IMR-90 (cell line): Measurements from ENCODE around the gene PC. TPM values are rescaled to one million over a fixed set of nuclear protein-coding genes. Genes with fewer than 3 reads are reported as not detected.

ENCODE experiments used
- ATAC-seq: fragments of 200-7000 bp; cut with Tn5 transposase; 2 replicates; pipeline ENCODE4 v1.9.1; 2020; ENCODE audit warnings: low read depth, mild to moderate bottlenecking, moderate library complexity
- BruUV-seq: library from RNA; stranded (reverse); fragments of 400-500 nt; replicated peaks from 2 replicates; lab custom pipeline; 2021; lab: Mats Ljungman, UMichigan
- CTCF ChIA-PET: fragments of 300-600 bp; formaldehyde crosslinking; extraction: SDS; loops from one replicate; lab custom pipeline; 2021; ENCODE audit warnings: antibody characterized with exemption; lab: Yijun Ruan, JAX
- POLR2A ChIA-PET: fragments of 300-600 bp; sonication (Branson Sonifier 250); formaldehyde crosslinking; loops from one replicate; lab custom pipeline; 2022; ENCODE audit warnings: antibody characterized with exemption; ENCODE audit not compliant: unreplicated experiment; lab: Charles Lee
- DNase-seq: peaks from one replicate; pipeline ENCODE4 v3.0.0; 2013
- H2AFZ ChIP-seq: replicated peaks from 2 replicates; pipeline ENCODE3; 2013; ENCODE audit warnings: low read length, mild to moderate bottlenecking; ENCODE audit not compliant: poor library complexity
- H2AK5ac ChIP-seq: 2 replicates; pipeline ENCODE4 v1.6.1; 2013; ENCODE audit warnings: low read depth, low read length, inconsistent platforms
- H2AK9ac ChIP-seq: replicated peaks from 2 replicates; pipeline ENCODE3; 2013; ENCODE audit warnings: mild to moderate bottlenecking, low read depth, low read length, moderate library complexity; ENCODE audit not compliant: poor library complexity
- H2BK120ac ChIP-seq: 2 replicates; pipeline ENCODE4 v1.6.1; 2013; ENCODE audit warnings: low read depth, low read length, inconsistent platforms
- H2BK15ac ChIP-seq: 3 replicates; pipeline ENCODE4 v1.6.1; 2013; ENCODE audit warnings: low read depth, low read length, inconsistent platforms
- H2BK20ac ChIP-seq: 2 replicates; pipeline ENCODE4 v1.6.1; 2013; ENCODE audit warnings: low read depth, mild to moderate bottlenecking, inconsistent platforms, low read length, moderate library complexity
- H2BK5ac ChIP-seq: 2 replicates; pipeline ENCODE4 v1.6.1; 2013; ENCODE audit warnings: mild to moderate bottlenecking, low read depth, low read length, inconsistent platforms; ENCODE audit not compliant: poor library complexity, severe bottlenecking
- H3K14ac ChIP-seq: replicated peaks from 2 replicates; pipeline ENCODE4 v1.6.1; 2013; ENCODE audit warnings: low read depth, low read length, inconsistent platforms
- H3K18ac ChIP-seq: 2 replicates; pipeline ENCODE4 v1.6.1; 2013; ENCODE audit warnings: low read depth, low read length, control low read depth
- H3K23ac ChIP-seq: 2 replicates; pipeline ENCODE4 v1.6.1; 2013; ENCODE audit warnings: low read depth, low read length, inconsistent platforms
- H3K27ac ChIP-seq: 2 replicates; pipeline ENCODE4 v1.5.1; 2013; ENCODE audit warnings: mild to moderate bottlenecking, control low read depth, low read length; ENCODE audit not compliant: insufficient read depth
- H3K27me3 ChIP-seq: 2 replicates; pipeline ENCODE4 v1.6.1; 2013; ENCODE audit warnings: low read length; ENCODE audit not compliant: control insufficient read depth, insufficient read depth
- H3K36me3 ChIP-seq: 2 replicates; pipeline ENCODE4 v1.6.1; 2013; ENCODE audit warnings: low read length, mixed read lengths; ENCODE audit not compliant: control insufficient read depth, insufficient read depth
- H3K4ac ChIP-seq: 2 replicates; pipeline ENCODE4 v1.6.1; 2013; ENCODE audit warnings: low read depth, low read length, inconsistent platforms
- H3K4me1 ChIP-seq: 2 replicates; pipeline ENCODE4 v1.6.1; 2013; ENCODE audit warnings: low read length, mixed read lengths; ENCODE audit not compliant: control insufficient read depth, insufficient read depth
- H3K4me2 ChIP-seq: 2 replicates; pipeline ENCODE4 v1.6.1; 2013; ENCODE audit warnings: low read depth, mild to moderate bottlenecking, control low read depth, low read length, moderate library complexity
- H3K4me3 ChIP-seq: 2 replicates; pipeline ENCODE4 v1.5.1; 2013; ENCODE audit warnings: low read depth, mild to moderate bottlenecking, control low read depth, low read length, moderate library complexity; ENCODE audit not compliant: insufficient read depth
- H3K56ac ChIP-seq: 2 replicates; pipeline ENCODE4 v1.6.1; 2013; ENCODE audit warnings: low read length, inconsistent platforms; ENCODE audit not compliant: insufficient read depth; ENCODE audit errors: extremely low read depth
- H3K79me1 ChIP-seq, 2 experiments: 2 replicates each; pipeline ENCODE4 v1.6.1; 2013; ENCODE audit warnings: low read length in 2 of 2, inconsistent platforms in 1 of 2, low read depth in 1 of 2
- H3K9ac ChIP-seq: 2 replicates; pipeline ENCODE4 v1.6.1; 2013; ENCODE audit warnings: low read depth, low read length, control low read depth
- H3K9me1 ChIP-seq: 2 replicates; pipeline ENCODE4 v1.6.1; 2013; ENCODE audit warnings: low read length, inconsistent platforms; ENCODE audit not compliant: insufficient read depth
- H3K9me3 ChIP-seq: 2 replicates; pipeline ENCODE4 v1.6.1; 2013; ENCODE audit warnings: low read length; ENCODE audit not compliant: control insufficient read depth, insufficient read depth
- H4K20me1 ChIP-seq: 2 replicates; pipeline ENCODE4 v1.6.1; 2013; ENCODE audit warnings: low read length, inconsistent platforms; ENCODE audit not compliant: insufficient read depth
- H4K5ac ChIP-seq: 2 replicates; pipeline ENCODE4 v1.6.1; 2013; ENCODE audit warnings: mild to moderate bottlenecking, low read depth, low read length, control low read depth
- H4K8ac ChIP-seq, 2 experiments: 2 replicates each; pipeline ENCODE4 v1.6.1; 2013; ENCODE audit warnings: low read depth in 2 of 2, low read length in 2 of 2, control low read depth in 1 of 2, inconsistent platforms in 1 of 2
- H4K91ac ChIP-seq: 2 replicates; pipeline ENCODE4 v1.6.1; 2013; ENCODE audit warnings: low read depth, low read length, inconsistent platforms; ENCODE audit not compliant: insufficient read depth
- BHLHE40 ChIP-seq: fragments of 150-350 bp; IDR thresholded peaks from 2 replicates; pipeline ENCODE4 v1.6.1; 2016; ENCODE audit warnings: mild to moderate bottlenecking, low read depth, low read length
- MXI1 ChIP-seq: IDR thresholded peaks from 2 replicates; pipeline ENCODE4 v1.6.1; 2012; ENCODE audit warnings: low read depth, mild to moderate bottlenecking, low read length, moderate library complexity, borderline replicate concordance
- RAD21 ChIP-seq: IDR thresholded peaks from 2 replicates; pipeline ENCODE4 v1.6.1; 2012; ENCODE audit warnings: low read length, improper control_type of control experiment
- USF2 ChIP-seq: fragments of 150-350 bp; IDR thresholded peaks from 2 replicates; pipeline ENCODE4 v1.6.1; 2017; ENCODE audit warnings: mild to moderate bottlenecking, antibody characterized with exemption, low read length, low read depth
- WGBS, 2 experiments: methylation state at CpG; one replicate each; pipeline versions ENCODE4 v1.1.5 to v1.1.7; 2013; ENCODE audit warnings: missing lambda C conversion rate in 2 of 2; ENCODE audit not compliant: insufficient read length in 1 of 2; ENCODE audit errors: extremely low coverage in 2 of 2; 5-methylcytosine and 5-hydroxymethylcytosine counted together
- dilution Hi-C: fragments of 300-500 bp; cut with HindIII; formaldehyde crosslinking; loops from one replicate; pipeline ENCODE4 v1.14.3; 2018; ENCODE audit warnings: low sequenced_read_pairs; ENCODE audit not compliant: unreplicated experiment
- in situ Hi-C: fragments of 300-500 bp; cut with MboI; formaldehyde crosslinking; loops from 3 replicates; pipeline ENCODE4 v1.14.3; 2019; ENCODE audit warnings: low sequenced_read_pairs, inconsistent platforms, mixed read lengths
- intact Hi-C: fragments of 100-400 bp; cut with micrococcal nuclease; formaldehyde crosslinking; loops from 2 replicates; pipeline ENCODE4 v1.10.0; 2022
- polyA plus RNA-seq, 3 experiments: library from polyadenylated mRNA; depleted of rRNA; stranded (reverse); fragments of >200 nt; gene quantifications; 2 replicates each; pipeline ENCODE4 v1.2.3, GENCODE V29; 2012; ENCODE audit warnings: low replicate concordance in 1 of 3
- total RNA-seq: library from RNA; depleted of rRNA; stranded (reverse); fragments of >200 nt; gene quantifications from 2 replicates; pipeline ENCODE4 v1.2.3, GENCODE V29; 2012

Gene PC
- total and polyA plus RNA-seq, 2 of the 4 experiments (the other 2 are of a cell fraction), result 13.6 to 15.7 TPM

- Histone ChIP-seq H3K36me3 (peaks cover 41% of the 10 kb centered on the region; the same call in 1 of the 2 replicates), H4K20me1 (peaks cover 6% of the 10 kb centered on the region; the same call in 1 of the 2 replicates), H2BK5ac (no peak overlapping the region), H3K14ac (no peak overlapping the region), H2AFZ (no peak overlapping the region), H4K5ac (no peak overlapping the region), H3K4me3 (no peak overlapping the region), H3K4ac (no peak overlapping the region), H3K18ac (no peak overlapping the region), H2BK20ac (no peak overlapping the region), H3K56ac (no peak overlapping the region), H2BK120ac (no peak overlapping the region), H3K27me3 (no peaks in the 10 kb centered on the region), H3K9me1 (no peaks in the 10 kb centered on the region), H4K8ac (no peak overlapping the region), H4K91ac (no peak overlapping the region), H3K9ac (no peak overlapping the region), H3K9me3 (no peaks in the 10 kb centered on the region), H2BK15ac (no peak overlapping the region), H2AK5ac (no peak overlapping the region), H3K27ac (no peak overlapping the region), H3K4me1 (peaks cover 2% of the 10 kb centered on the region; the same call in 1 of the 2 replicates), H2AK9ac (no peak overlapping the region), H3K4me2 (no peak overlapping the region), H3K79me1 (peaks cover 0 to 3% of the 10 kb centered on the region in 2 experiments; a peak in 1 of 4 replicates), H3K23ac (no peak overlapping the region)
- BruUV-seq, result no TSS peak
- CTCF ChIA-PET, result no interaction called here
- POLR2A ChIA-PET, result interaction anchor here (0.7 kb wide), 1 partner anchor 146 kb away, joined by 3 read pairs; no protein-coding TSS in a partner anchor
- in situ Hi-C loops, result no loop called here
- ATAC-seq (no peak), DNase-seq (no peak)
- dilution Hi-C loops, result no loop called here
- intact Hi-C loops, result no loop called here
- no peak for TF ChIP-seq RAD21
- TF ChIP-seq USF2, result no peak
- TF ChIP-seq BHLHE40, result no peak
- no peak for TF ChIP-seq MXI1
- 86% methylated on average over 17 of the region's 31 CpGs; no CpG with 5 or more reads in 1 of the 2 experiments for WGBS, 2 experiments
These were observed 94.6 kb downstream of the PC start for GRCh38 chr11:66863428-66864125.
